GM12865 (cell line): ENCODE results near the gene SUGT1.

ENCODE experiments used
- DNase-seq: peaks from one replicate; pipeline ENCODE4 v3.0.0; 2010; ENCODE audit warnings: low read depth
- H3K4me3 ChIP-seq: 2 replicates; pipeline ENCODE4 v1.5.1; 2011; ENCODE audit warnings: mild to moderate bottlenecking, low read depth, low read length, control low read depth
- CTCF ChIP-seq: IDR thresholded peaks from 2 replicates; pipeline ENCODE4 v1.5.1; 2011; ENCODE audit warnings: low read length, control low read depth, low read depth, inconsistent platforms; ENCODE audit not compliant: insufficient read depth; ENCODE audit errors: missing control alignments

The SUGT1 gene

GRCh38 chr13:52739468-52740071, 86.9 kb downstream of the SUGT1 start, which contains the start of gene CNMD:
Gene CNMD, minus strand, starts transcription at chr13:52739820. Its CDS starts 119 bp downstream, at chr13:52739701.
- no peak for DNase-seq
- TF ChIP-seq CTCF = no peak
- H3K4me3 ChIP-seq = no peak within 1 kb of the TSS

GRCh38 chr13:52743569-52743968, 90.9 kb downstream of the SUGT1 start:
- no peak overlapping the region for H3K4me3 ChIP-seq
- TF ChIP-seq CTCF = no peak
- DNase-seq = no peak

DNA sequence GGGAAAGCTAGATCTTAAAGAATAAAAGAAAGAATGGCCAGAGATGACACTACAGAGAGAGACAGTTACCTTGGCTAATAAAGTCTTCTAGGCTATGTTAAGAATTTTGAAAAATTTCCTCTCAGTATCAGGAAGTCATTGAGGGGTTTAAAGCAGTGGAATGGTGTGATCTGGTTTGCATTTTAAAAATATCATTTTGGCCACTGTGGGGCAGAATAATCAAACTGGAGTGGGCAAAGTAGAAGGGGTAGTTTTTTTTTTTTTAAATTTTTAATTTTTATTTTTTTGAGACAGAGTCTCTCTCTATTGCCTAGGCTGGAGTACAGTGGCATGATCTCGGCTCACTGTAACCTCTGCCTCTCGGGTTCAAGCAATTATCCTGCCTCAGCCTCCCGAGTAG, 91.4 kb downstream of the SUGT1 start:
- DNase-seq = no peak
- no peak overlapping the region for H3K4me3 ChIP-seq
- TF ChIP-seq CTCF = no peak

- H3K4me3 ChIP-seq = no peak overlapping the region
- TF ChIP-seq CTCF = no peak
- no peak for DNase-seq
Measured at GRCh38 chr13:52744842-52745375, 92.3 kb downstream of the SUGT1 start.

GRCh38 chr13:52746141-52746540, 93.5 kb downstream of the SUGT1 start:
- DNase-seq = no peak
- H3K4me3 ChIP-seq = no peak overlapping the region
- no peak for TF ChIP-seq CTCF

- H3K4me3 ChIP-seq = no peak overlapping the region
- no peak for TF ChIP-seq CTCF
- no peak for DNase-seq
Measured at GRCh38 chr13:52749419-52749818, 96.8 kb downstream of the SUGT1 start.
